NT2/D1 (cell line): ENCODE data around the gene CCDC81.

Source experiments
- DNase-seq: peaks from one replicate; pipeline ENCODE4 v3.0.0-alpha.2; 2011; ENCODE audit warnings: low read depth, low spot score
- H3K27me3 ChIP-seq: 2 replicates; pipeline ENCODE4 v1.6.0; 2011; ENCODE audit warnings: mild to moderate bottlenecking; ENCODE audit not compliant: insufficient read length, insufficient read depth
- H3K36me3 ChIP-seq: 2 replicates; pipeline ENCODE4 v1.6.1; 2011; ENCODE audit warnings: mild to moderate bottlenecking, low read length, mixed read lengths; ENCODE audit not compliant: insufficient read depth, insufficient read length
- H3K4me1 ChIP-seq: 2 replicates; pipeline ENCODE4 v1.5.1; 2011; ENCODE audit not compliant: insufficient read depth, insufficient read length
- H3K4me3 ChIP-seq: 2 replicates; pipeline ENCODE4 v1.5.1; 2011; ENCODE audit warnings: low read depth; ENCODE audit not compliant: insufficient read length
- H3K9ac ChIP-seq: 2 replicates; pipeline ENCODE4 v1.6.0; 2011; ENCODE audit warnings: low read depth; ENCODE audit not compliant: insufficient read length
- H3K9me3 ChIP-seq: 2 replicates; pipeline ENCODE4 v1.5.1; 2011; ENCODE audit warnings: mild to moderate bottlenecking, low read length; ENCODE audit not compliant: insufficient read depth
- SUZ12 ChIP-seq: IDR thresholded peaks from 2 replicates; pipeline ENCODE4 v1.6.1; 2011; ENCODE audit not compliant: insufficient read length, insufficient read depth; ENCODE audit errors: extremely low read depth
- YY1 ChIP-seq: IDR thresholded peaks from 2 replicates; pipeline ENCODE4 v1.6.1; 2011; ENCODE audit not compliant: insufficient read length, insufficient read depth
- ZNF274 ChIP-seq: IDR thresholded peaks from 2 replicates; pipeline ENCODE4 v1.6.1; 2011; ENCODE audit warnings: mild to moderate bottlenecking, low read depth, low read length

The CCDC81 gene

GRCh38 chr11:86386746-86387145 is 12.1 kb downstream of the CCDC81 start:
- no peak overlapping the region for H3K4me3 ChIP-seq
- H3K4me1 ChIP-seq, result no peaks in the 10 kb centered on the region
- H3K9ac ChIP-seq, result no peak overlapping the region
- H3K9me3 ChIP-seq, result no peaks in the 10 kb centered on the region
- H3K36me3 ChIP-seq, result no peaks in the 10 kb centered on the region
- no peak for DNase-seq
- no peaks in the 10 kb centered on the region for H3K27me3 ChIP-seq
- no peak for TF ChIP-seq YY1
- TF ChIP-seq ZNF274, result no peak
- TF ChIP-seq SUZ12, result no peak

GRCh38 chr11:86388198-86388597 is 13.5 kb downstream of the CCDC81 start:
- no peak for DNase-seq
- H3K9me3 ChIP-seq, result no peaks in the 10 kb centered on the region
- no peaks in the 10 kb centered on the region for H3K27me3 ChIP-seq
- H3K4me1 ChIP-seq, result no peaks in the 10 kb centered on the region
- no peak overlapping the region for H3K9ac ChIP-seq
- H3K4me3 ChIP-seq, result no peak overlapping the region
- H3K36me3 ChIP-seq, result no peaks in the 10 kb centered on the region
- TF ChIP-seq ZNF274 (no peak), SUZ12 (no peak), YY1 (no peak)

GRCh38 chr11:86390487-86390886 is 15.8 kb downstream of the CCDC81 start:
- H3K9me3 ChIP-seq, result no peaks in the 10 kb centered on the region
- no peak overlapping the region for H3K9ac ChIP-seq
- H3K27me3 ChIP-seq, result no peaks in the 10 kb centered on the region
- TF ChIP-seq SUZ12, result no peak
- TF ChIP-seq YY1, result no peak
- no peak for TF ChIP-seq ZNF274
- H3K4me3 ChIP-seq, result no peak overlapping the region
- H3K4me1 ChIP-seq, result no peaks in the 10 kb centered on the region
- no peak for DNase-seq
- no peaks in the 10 kb centered on the region for H3K36me3 ChIP-seq

GRCh38 chr11:86395061-86395551 is 20.4 kb downstream of the CCDC81 start:
- Histone ChIP-seq H3K9ac (no peak overlapping the region), H3K4me3 (no peak overlapping the region), H3K4me1 (no peaks in the 10 kb centered on the region), H3K27me3 (no peaks in the 10 kb centered on the region), H3K9me3 (no peaks in the 10 kb centered on the region), H3K36me3 (no peaks in the 10 kb centered on the region)
- no peak for TF ChIP-seq ZNF274
- no peak for TF ChIP-seq YY1
- TF ChIP-seq SUZ12, result no peak
- no peak for DNase-seq

- Histone ChIP-seq H3K9me3 (no peaks in the 10 kb centered on the region), H3K4me1 (no peaks in the 10 kb centered on the region), H3K27me3 (no peaks in the 10 kb centered on the region), H3K36me3 (no peaks in the 10 kb centered on the region), H3K9ac (no peak overlapping the region), H3K4me3 (no peak overlapping the region)
- TF ChIP-seq ZNF274 (no peak), YY1 (no peak), SUZ12 (no peak)
- no peak for DNase-seq
Observed at GRCh38 chr11:86396396-86396795, 21.7 kb downstream of the CCDC81 start.

GRCh38 chr11:86397351-86397750 is 22.7 kb downstream of the CCDC81 start:
- no peak for DNase-seq
- Histone ChIP-seq H3K9me3 (no peaks in the 10 kb centered on the region), H3K27me3 (no peaks in the 10 kb centered on the region), H3K36me3 (no peaks in the 10 kb centered on the region), H3K9ac (no peak overlapping the region), H3K4me3 (no peak overlapping the region), H3K4me1 (no peaks in the 10 kb centered on the region)
- TF ChIP-seq SUZ12 (no peak), ZNF274 (no peak), YY1 (no peak)

GRCh38 chr11:86398106-86398505 is 23.4 kb downstream of the CCDC81 start:
- H3K36me3 ChIP-seq, result no peaks in the 10 kb centered on the region
- no peak overlapping the region for H3K4me3 ChIP-seq
- TF ChIP-seq SUZ12 (no peak), YY1 (no peak), ZNF274 (no peak)
- H3K9me3 ChIP-seq, result no peaks in the 10 kb centered on the region
- no peak for DNase-seq
- no peaks in the 10 kb centered on the region for H3K27me3 ChIP-seq
- H3K9ac ChIP-seq, result no peak overlapping the region
- H3K4me1 ChIP-seq, result no peaks in the 10 kb centered on the region

GRCh38 chr11:86403458-86403857 is 28.8 kb downstream of the CCDC81 start:
- no peak for DNase-seq
- H3K9me3 ChIP-seq, result no peaks in the 10 kb centered on the region
- H3K36me3 ChIP-seq, result no peaks in the 10 kb centered on the region
- no peaks in the 10 kb centered on the region for H3K4me1 ChIP-seq
- TF ChIP-seq YY1, result no peak
- H3K9ac ChIP-seq, result no peak overlapping the region
- no peaks in the 10 kb centered on the region for H3K27me3 ChIP-seq
- H3K4me3 ChIP-seq, result no peak overlapping the region
